ENCODE measurements around the gene DFFB. TPM values are rescaled to one million over a fixed set of nuclear protein-coding genes. Genes with fewer than 3 reads are reported as not detected.

The DFFB gene
- total RNA-seq, 1 donor from 2014 or later = 2.1 TPM

DNA sequence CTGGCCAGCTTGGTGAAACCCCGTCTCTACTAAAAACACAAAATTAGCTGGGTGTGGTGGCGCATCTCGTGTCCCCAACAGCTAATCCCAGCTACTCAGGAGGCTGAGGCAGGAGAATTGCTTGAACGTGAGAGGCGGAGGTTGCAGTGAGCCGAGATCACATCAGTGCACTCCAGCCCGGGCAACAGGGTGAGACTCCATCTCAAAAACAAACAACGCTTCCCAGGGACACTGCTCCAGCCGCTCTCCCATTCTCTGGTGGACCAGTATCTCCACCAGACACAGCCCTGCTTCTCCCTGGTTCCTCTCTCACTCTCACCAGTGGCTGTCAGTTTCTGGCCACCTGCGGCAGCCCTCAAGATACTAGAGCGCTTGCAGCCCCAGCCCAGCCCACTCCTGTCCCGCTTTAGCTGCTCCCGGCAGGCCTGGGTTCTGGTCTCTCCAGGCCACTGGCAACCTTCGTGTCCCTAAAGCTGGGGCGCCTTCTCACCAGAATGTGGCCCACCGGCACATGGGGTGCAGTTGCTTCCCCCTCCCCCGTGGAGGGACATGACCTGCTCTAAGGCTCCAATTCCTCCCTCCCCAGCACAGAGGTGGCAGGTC is 40.0 kb upstream of the DFFB start:
- H3K9ac ChIP-seq (ENCODE audit: low read depth in 1 of 3, low read length in 3 of 3) = no peak overlapping the region
- H3K27me3 ChIP-seq (ENCODE audit: control insufficient read depth in 3 of 3, insufficient read depth in 3 of 3, low read length in 3 of 3) = no peaks in the 10 kb centered on the region
- no peaks in the 10 kb centered on the region for H3K9me3 ChIP-seq (ENCODE audit: control insufficient read depth in 3 of 3, low read length in 3 of 3)
- H3K4me1 ChIP-seq (ENCODE audit: control insufficient read depth in 3 of 3, insufficient read depth in 3 of 3, low read length in 3 of 3) = no peaks in the 10 kb centered on the region
- no peak overlapping the region for H3K27ac ChIP-seq (ENCODE audit: low read depth, low read length)
- H3K4me3 ChIP-seq (ENCODE audit: low read length in 3 of 3) = no peak overlapping the region
- peaks cover 55 to 57% (median 55%) of the 10 kb centered on the region in 3 donors for H3K36me3 ChIP-seq (ENCODE audit: control insufficient read depth in 3 of 3, insufficient read depth in 3 of 3, low read length in 3 of 3)

DNA sequence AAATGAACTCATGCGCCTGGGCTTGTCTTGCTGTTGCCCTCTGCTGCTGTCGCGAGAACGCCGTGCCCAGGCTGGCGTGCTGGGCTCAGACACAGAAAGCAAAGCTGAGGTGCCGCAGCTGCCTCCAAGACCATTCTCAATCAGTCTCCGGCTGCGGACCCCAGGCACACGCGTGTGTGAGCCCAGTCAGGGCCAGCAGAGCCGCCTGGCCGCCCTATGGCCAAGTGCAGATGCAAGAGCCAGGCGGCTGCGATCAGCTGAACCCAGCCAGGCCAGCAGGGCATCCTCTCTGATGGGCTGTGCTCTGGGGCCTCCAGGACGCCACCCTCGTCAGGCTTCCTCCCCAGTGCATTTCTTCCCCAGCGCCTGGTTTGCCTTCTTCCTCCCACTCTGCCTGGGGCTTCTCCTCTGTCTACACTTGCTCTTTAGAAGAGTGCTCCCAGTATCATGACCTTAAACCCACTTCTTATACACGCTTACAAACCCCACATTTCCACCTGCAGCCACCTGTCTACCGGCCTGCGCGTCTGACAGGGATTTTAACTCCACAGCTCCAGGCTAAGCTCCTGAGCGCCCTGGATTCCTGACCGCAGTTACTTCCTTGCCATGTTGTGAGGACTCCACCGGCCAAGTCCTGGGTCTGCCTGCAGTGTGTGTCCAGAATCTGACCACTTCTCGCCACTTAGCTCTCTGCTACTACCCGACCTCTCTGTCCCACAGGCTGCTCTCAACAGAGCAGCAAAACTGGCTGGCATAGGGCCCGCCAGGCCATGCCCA is 39.3 kb upstream of the DFFB start:
- H3K4me1 ChIP-seq (ENCODE audit: control insufficient read depth in 3 of 3, insufficient read depth in 3 of 3, low read length in 3 of 3) = no peaks in the 10 kb centered on the region
- H3K9me3 ChIP-seq (ENCODE audit: control insufficient read depth in 3 of 3, low read length in 3 of 3) = no peaks in the 10 kb centered on the region
- peaks cover 62 to 64% (median 63%) of the 10 kb centered on the region in 3 donors for H3K36me3 ChIP-seq (ENCODE audit: control insufficient read depth in 3 of 3, insufficient read depth in 3 of 3, low read length in 3 of 3)
- H3K9ac ChIP-seq (ENCODE audit: low read depth in 1 of 3, low read length in 3 of 3) = no peak overlapping the region
- H3K4me3 ChIP-seq (ENCODE audit: low read length in 3 of 3) = no peak overlapping the region
- H3K27ac ChIP-seq (ENCODE audit: low read depth, low read length) = no peak overlapping the region
- H3K27me3 ChIP-seq (ENCODE audit: control insufficient read depth in 3 of 3, insufficient read depth in 3 of 3, low read length in 3 of 3) = no peaks in the 10 kb centered on the region

DNA sequence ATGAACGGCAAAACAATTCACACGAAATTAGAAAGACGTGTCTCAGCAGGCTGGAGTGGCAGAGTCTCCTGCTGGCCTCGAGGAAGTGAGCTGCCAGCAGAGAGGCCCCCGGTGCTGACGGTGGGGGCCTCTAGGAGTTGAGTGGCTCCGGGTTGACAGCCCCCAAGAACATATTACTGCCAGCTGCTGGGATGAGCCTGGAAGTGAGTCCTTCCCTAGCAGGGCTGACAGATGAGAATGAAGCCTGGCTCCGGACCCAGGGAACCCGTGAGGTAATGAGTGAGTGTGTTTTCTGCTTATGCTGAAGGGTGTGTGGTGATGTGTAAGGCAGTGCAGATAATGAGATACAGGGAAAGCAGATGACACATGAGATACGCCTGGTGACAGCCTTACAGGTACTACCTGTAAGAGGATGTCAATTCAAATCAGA is 37.5 kb upstream of the DFFB start:
- Histone ChIP-seq H3K9ac (ENCODE audit: low read depth in 1 of 3, low read length in 3 of 3) (no peak overlapping the region), H3K4me1 (ENCODE audit: control insufficient read depth in 3 of 3, insufficient read depth in 3 of 3, low read length in 3 of 3) (no peaks in the 10 kb centered on the region), H3K27me3 (ENCODE audit: control insufficient read depth in 3 of 3, insufficient read depth in 3 of 3, low read length in 3 of 3) (no peaks in the 10 kb centered on the region), H3K9me3 (ENCODE audit: control insufficient read depth in 3 of 3, low read length in 3 of 3) (no peaks in the 10 kb centered on the region), H3K4me3 (ENCODE audit: low read length in 3 of 3) (no peak overlapping the region), H3K27ac (ENCODE audit: low read depth, low read length) (no peak overlapping the region), H3K36me3 (ENCODE audit: control insufficient read depth in 3 of 3, insufficient read depth in 3 of 3, low read length in 3 of 3) (peaks cover 65 to 70% (median 70%) of the 10 kb centered on the region in 3 donors)

- peaks cover 64 to 68% (median 68%) of the 10 kb centered on the region in 3 donors for H3K36me3 ChIP-seq (ENCODE audit: control insufficient read depth in 3 of 3, insufficient read depth in 3 of 3, low read length in 3 of 3)
- H3K9me3 ChIP-seq (ENCODE audit: control insufficient read depth in 3 of 3, low read length in 3 of 3) = no peaks in the 10 kb centered on the region
- no peaks in the 10 kb centered on the region for H3K4me1 ChIP-seq (ENCODE audit: control insufficient read depth in 3 of 3, insufficient read depth in 3 of 3, low read length in 3 of 3)
- no peak overlapping the region for H3K9ac ChIP-seq (ENCODE audit: low read depth in 1 of 3, low read length in 3 of 3)
- no peak overlapping the region for H3K4me3 ChIP-seq (ENCODE audit: low read length in 3 of 3)
- no peaks in the 10 kb centered on the region for H3K27me3 ChIP-seq (ENCODE audit: control insufficient read depth in 3 of 3, insufficient read depth in 3 of 3, low read length in 3 of 3)
- no peak overlapping the region for H3K27ac ChIP-seq (ENCODE audit: low read depth, low read length)
Observed at GRCh38 chr1:3820316-3820715, 37.0 kb upstream of the DFFB start.

- no peak overlapping the region for H3K4me3 ChIP-seq (ENCODE audit: low read length in 3 of 3)
- H3K27me3 ChIP-seq (ENCODE audit: control insufficient read depth in 3 of 3, insufficient read depth in 3 of 3, low read length in 3 of 3) = no peaks in the 10 kb centered on the region
- no peaks in the 10 kb centered on the region for H3K9me3 ChIP-seq (ENCODE audit: control insufficient read depth in 3 of 3, low read length in 3 of 3)
- H3K4me1 ChIP-seq (ENCODE audit: control insufficient read depth in 3 of 3, insufficient read depth in 3 of 3, low read length in 3 of 3) = no peaks in the 10 kb centered on the region
- H3K27ac ChIP-seq (ENCODE audit: low read depth, low read length) = no peak overlapping the region
- peaks cover 66 to 70% (median 68%) of the 10 kb centered on the region in 3 donors for H3K36me3 ChIP-seq (ENCODE audit: control insufficient read depth in 3 of 3, insufficient read depth in 3 of 3, low read length in 3 of 3)
- H3K9ac ChIP-seq (ENCODE audit: low read depth in 1 of 3, low read length in 3 of 3) = no peak overlapping the region
Observed at GRCh38 chr1:3821004-3821403, 36.3 kb upstream of the DFFB start.

- Histone ChIP-seq H3K4me3 (ENCODE audit: low read length in 3 of 3) (no peak overlapping the region), H3K4me1 (ENCODE audit: control insufficient read depth in 3 of 3, insufficient read depth in 3 of 3, low read length in 3 of 3) (no peaks in the 10 kb centered on the region), H3K9ac (ENCODE audit: low read depth in 1 of 3, low read length in 3 of 3) (no peak overlapping the region), H3K36me3 (ENCODE audit: control insufficient read depth in 3 of 3, insufficient read depth in 3 of 3, low read length in 3 of 3) (peaks cover 66 to 71% (median 68%) of the 10 kb centered on the region in 3 donors), H3K9me3 (ENCODE audit: control insufficient read depth in 3 of 3, low read length in 3 of 3) (no peaks in the 10 kb centered on the region), H3K27me3 (ENCODE audit: control insufficient read depth in 3 of 3, insufficient read depth in 3 of 3, low read length in 3 of 3) (no peaks in the 10 kb centered on the region), H3K27ac (ENCODE audit: low read depth, low read length) (no peak overlapping the region)
Observed at GRCh38 chr1:3821447-3821846, 35.8 kb upstream of the DFFB start.

- H3K27ac ChIP-seq (ENCODE audit: low read depth, low read length) = no peak overlapping the region
- peaks cover 66 to 74% (median 69%) of the 10 kb centered on the region in 3 donors for H3K36me3 ChIP-seq (ENCODE audit: control insufficient read depth in 3 of 3, insufficient read depth in 3 of 3, low read length in 3 of 3)
- H3K9me3 ChIP-seq (ENCODE audit: control insufficient read depth in 3 of 3, low read length in 3 of 3) = no peaks in the 10 kb centered on the region
Observed at GRCh38 chr1:3821908-3822307, 35.4 kb upstream of the DFFB start.

DNA sequence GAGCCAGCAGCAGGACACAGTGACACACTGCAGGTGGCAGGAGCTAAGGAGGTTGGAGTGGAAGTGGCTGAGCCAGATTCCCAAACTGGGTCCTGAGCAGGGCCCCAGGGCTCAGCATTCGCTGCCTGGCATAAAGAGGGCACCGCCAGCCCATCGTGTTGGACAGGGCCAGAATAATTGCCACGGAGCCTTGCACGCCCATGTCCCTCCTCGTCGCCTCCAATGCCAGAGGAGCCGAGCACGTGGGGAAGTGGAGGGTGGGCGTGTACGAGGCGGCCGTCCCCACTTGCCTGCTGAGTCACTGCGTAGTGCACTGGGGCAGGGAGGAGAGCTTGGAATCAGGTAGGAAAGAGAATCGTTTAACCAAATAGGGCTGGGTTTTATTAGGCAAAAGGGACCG is 34.9 kb upstream of the DFFB start:
- Histone ChIP-seq H3K36me3 (ENCODE audit: control insufficient read depth in 3 of 3, insufficient read depth in 3 of 3, low read length in 3 of 3) (peaks cover 70 to 79% (median 74%) of the 10 kb centered on the region in 3 donors), H3K9me3 (ENCODE audit: control insufficient read depth in 3 of 3, low read length in 3 of 3) (no peaks in the 10 kb centered on the region), H3K9ac (ENCODE audit: low read depth in 1 of 3, low read length in 3 of 3) (no peak overlapping the region)

More at GRCh38 chr1:3821908-3822307, 35.4 kb upstream of the DFFB start:
- Histone ChIP-seq H3K9ac (ENCODE audit: low read depth in 1 of 3, low read length in 3 of 3) (no peak overlapping the region), H3K4me3 (ENCODE audit: low read length in 3 of 3) (no peak overlapping the region), H3K4me1 (ENCODE audit: control insufficient read depth in 3 of 3, insufficient read depth in 3 of 3, low read length in 3 of 3) (no peaks in the 10 kb centered on the region), H3K27me3 (ENCODE audit: control insufficient read depth in 3 of 3, insufficient read depth in 3 of 3, low read length in 3 of 3) (no peaks in the 10 kb centered on the region)

GRCh38 chr1:3824650-3825049 is 32.6 kb upstream of the DFFB start:
- Histone ChIP-seq H3K36me3 (ENCODE audit: control insufficient read depth in 3 of 3, insufficient read depth in 3 of 3, low read length in 3 of 3) (peaks cover 83 to 92% (median 89%) of the 10 kb centered on the region in 3 donors), H3K9ac (ENCODE audit: low read depth in 1 of 3, low read length in 3 of 3) (no peak overlapping the region), H3K4me1 (ENCODE audit: control insufficient read depth in 3 of 3, insufficient read depth in 3 of 3, low read length in 3 of 3) (no peaks in the 10 kb centered on the region), H3K27me3 (ENCODE audit: control insufficient read depth in 3 of 3, insufficient read depth in 3 of 3, low read length in 3 of 3) (no peaks in the 10 kb centered on the region), H3K27ac (ENCODE audit: low read depth, low read length) (no peak overlapping the region), H3K4me3 (ENCODE audit: low read length in 3 of 3) (no peak overlapping the region), H3K9me3 (ENCODE audit: control insufficient read depth in 3 of 3, low read length in 3 of 3) (no peaks in the 10 kb centered on the region)

More for the DNA sequence above, 34.9 kb upstream of the DFFB start:
- H3K4me3 ChIP-seq (ENCODE audit: low read length in 3 of 3) = no peak overlapping the region
- no peaks in the 10 kb centered on the region for H3K4me1 ChIP-seq (ENCODE audit: control insufficient read depth in 3 of 3, insufficient read depth in 3 of 3, low read length in 3 of 3)
- no peaks in the 10 kb centered on the region for H3K27me3 ChIP-seq (ENCODE audit: control insufficient read depth in 3 of 3, insufficient read depth in 3 of 3, low read length in 3 of 3)
- H3K27ac ChIP-seq (ENCODE audit: low read depth, low read length) = no peak overlapping the region

DNA sequence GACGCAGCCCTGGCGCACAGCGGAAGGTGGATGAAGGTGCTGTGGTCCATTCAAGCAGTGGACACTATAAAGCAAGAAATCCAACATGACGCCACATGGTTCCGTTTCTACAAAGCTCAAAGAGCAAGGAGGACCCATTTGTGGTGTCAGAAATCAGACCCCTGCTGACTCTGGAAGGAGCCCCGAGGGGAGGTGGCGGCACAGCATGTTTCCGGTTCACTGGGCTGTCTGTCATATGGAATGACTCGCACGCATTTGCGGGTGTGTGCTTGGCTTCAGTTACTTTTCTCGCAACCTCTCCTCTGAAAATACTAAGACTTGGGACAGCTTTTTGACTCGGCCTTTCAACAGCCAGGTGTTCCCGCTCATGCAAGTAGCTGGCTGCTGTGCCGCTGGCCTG is 31.9 kb upstream of the DFFB start:
- Histone ChIP-seq H3K27ac (ENCODE audit: low read depth, low read length) (no peak overlapping the region), H3K9me3 (ENCODE audit: control insufficient read depth in 3 of 3, low read length in 3 of 3) (no peaks in the 10 kb centered on the region), H3K36me3 (ENCODE audit: control insufficient read depth in 3 of 3, insufficient read depth in 3 of 3, low read length in 3 of 3) (peaks cover 81 to 92% (median 88%) of the 10 kb centered on the region in 3 donors), H3K4me3 (ENCODE audit: low read length in 3 of 3) (no peak overlapping the region), H3K9ac (ENCODE audit: low read depth in 1 of 3, low read length in 3 of 3) (no peak overlapping the region), H3K27me3 (ENCODE audit: control insufficient read depth in 3 of 3, insufficient read depth in 3 of 3, low read length in 3 of 3) (no peaks in the 10 kb centered on the region), H3K4me1 (ENCODE audit: control insufficient read depth in 3 of 3, insufficient read depth in 3 of 3, low read length in 3 of 3) (no peaks in the 10 kb centered on the region)
